ENCODE measurements around the gene STAT5B.

The STAT5B gene

DNA sequence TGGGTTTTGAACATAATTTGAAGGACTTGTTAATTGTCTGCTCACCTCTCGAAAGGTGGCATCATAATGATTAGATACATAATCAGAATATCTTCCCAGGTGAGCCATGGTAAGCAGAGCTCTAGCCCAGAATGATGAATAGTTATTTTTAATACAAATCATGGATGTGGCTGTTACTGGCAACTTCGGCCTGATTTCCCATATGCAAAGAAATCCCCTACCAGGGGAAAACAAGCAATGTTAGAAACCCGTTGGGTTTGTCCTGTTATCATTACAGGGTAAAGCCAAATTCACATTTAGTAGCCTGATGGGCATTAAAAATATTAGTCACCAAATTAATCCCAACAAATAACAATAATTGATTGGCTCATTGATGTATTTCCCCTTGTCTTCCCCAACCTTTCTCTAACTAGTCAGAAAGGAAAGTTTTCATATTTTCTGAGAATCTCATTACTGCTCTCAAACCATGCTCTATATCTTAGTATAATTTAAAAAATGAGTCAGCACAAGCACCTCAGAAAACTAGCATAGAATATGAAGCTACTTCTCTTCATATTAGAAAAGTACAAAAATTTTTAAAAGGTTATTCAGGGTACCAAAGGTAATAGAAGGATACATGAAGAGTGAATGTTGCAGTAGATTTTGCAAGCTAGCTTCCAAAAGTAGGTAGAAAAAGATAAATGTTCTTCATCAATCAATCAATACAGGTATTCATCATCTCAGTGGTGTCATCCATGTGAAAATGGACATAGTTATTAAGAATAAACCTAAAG, 5.0 kb downstream of the STAT5B start:
- Histone ChIP-seq H3K27me3 (replicated peaks; ENCODE audit: insufficient read depth, low read length) (no peaks in the 10 kb centered on the region), H3K4me2 (ENCODE audit: low read depth, low read length) (no peak overlapping the region), H4K20me1 (ENCODE audit: insufficient read depth, low read length) (no peaks in the 10 kb centered on the region), H2AFZ (ENCODE audit: low read length) (no peak overlapping the region), H3K79me2 (ENCODE audit: low read length) (peaks cover 30% of the 10 kb centered on the region), H3K4me1 (ENCODE audit: low read length) (no peaks in the 10 kb centered on the region), H3K9me2 (replicated peaks; ENCODE audit: insufficient read depth, low read length) (no peaks in the 10 kb centered on the region), H3K9me3 (replicated peaks; ENCODE audit: insufficient read depth, low read length) (no peaks in the 10 kb centered on the region), H3K36me3 (replicated peaks; ENCODE audit: insufficient read depth, low read length) (no peaks in the 10 kb centered on the region), H3K27ac (ENCODE audit: low read length) (no peak overlapping the region), H3F3A (ENCODE audit: insufficient read depth, low read length) (no peaks in the 10 kb centered on the region), H3K4me3 (ENCODE audit: low read length) (no peak overlapping the region), H3K9ac (ENCODE audit: low read length) (no peak overlapping the region)
- no peak for TF ChIP-seq EZH2 (optimal IDR thresholded peaks at IDR 0.05; ENCODE audit: low read depth, low read length)
- TF ChIP-seq, protein P1, sequence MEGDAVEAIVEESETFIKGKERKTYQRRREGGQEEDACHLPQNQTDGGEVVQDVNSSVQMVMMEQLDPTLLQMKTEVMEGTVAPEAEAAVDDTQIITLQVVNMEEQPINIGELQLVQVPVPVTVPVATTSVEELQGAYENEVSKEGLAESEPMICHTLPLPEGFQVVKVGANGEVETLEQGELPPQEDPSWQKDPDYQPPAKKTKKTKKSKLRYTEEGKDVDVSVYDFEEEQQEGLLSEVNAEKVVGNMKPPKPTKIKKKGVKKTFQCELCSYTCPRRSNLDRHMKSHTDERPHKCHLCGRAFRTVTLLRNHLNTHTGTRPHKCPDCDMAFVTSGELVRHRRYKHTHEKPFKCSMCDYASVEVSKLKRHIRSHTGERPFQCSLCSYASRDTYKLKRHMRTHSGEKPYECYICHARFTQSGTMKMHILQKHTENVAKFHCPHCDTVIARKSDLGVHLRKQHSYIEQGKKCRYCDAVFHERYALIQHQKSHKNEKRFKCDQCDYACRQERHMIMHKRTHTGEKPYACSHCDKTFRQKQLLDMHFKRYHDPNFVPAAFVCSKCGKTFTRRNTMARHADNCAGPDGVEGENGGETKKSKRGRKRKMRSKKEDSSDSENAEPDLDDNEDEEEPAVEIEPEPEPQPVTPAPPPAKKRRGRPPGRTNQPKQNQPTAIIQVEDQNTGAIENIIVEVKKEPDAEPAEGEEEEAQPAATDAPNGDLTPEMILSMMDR (IDR thresholded peaks at IDR 0.05; ENCODE audit: low read length) = no peak
- no peak for TF ChIP-seq EZH2phosphoT487 (IDR thresholded peaks at IDR 0.05; ENCODE audit: low read length)
- DNase-seq = no peak

DNA sequence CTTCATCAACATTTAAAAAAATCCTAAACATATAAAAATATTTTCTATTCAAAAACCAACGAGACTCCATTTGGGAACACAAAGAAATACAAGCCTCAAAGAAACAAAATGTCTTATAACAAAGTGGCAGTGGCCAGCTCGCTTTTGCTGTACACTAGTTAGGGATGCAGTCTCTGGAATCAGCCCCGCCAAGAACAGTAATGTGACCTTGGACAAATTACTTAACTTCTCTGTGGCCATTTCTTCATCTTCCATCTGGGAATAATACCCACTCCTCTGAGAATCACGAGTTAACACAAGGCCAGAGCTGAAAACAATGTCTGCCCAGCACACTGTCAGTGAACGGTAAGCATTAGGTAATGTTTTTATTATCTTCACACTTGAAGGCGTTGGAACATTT, 5.6 kb downstream of the STAT5B start:
- Histone ChIP-seq H3K9me3 (replicated peaks; ENCODE audit: insufficient read depth, low read length) (no peaks in the 10 kb centered on the region), H3K4me2 (ENCODE audit: low read depth, low read length) (no peak overlapping the region), H3K27ac (ENCODE audit: low read length) (no peak overlapping the region), H4K20me1 (ENCODE audit: insufficient read depth, low read length) (no peaks in the 10 kb centered on the region), H3K4me3 (ENCODE audit: low read length) (no peak overlapping the region), H3F3A (ENCODE audit: insufficient read depth, low read length) (no peaks in the 10 kb centered on the region), H3K9me2 (replicated peaks; ENCODE audit: insufficient read depth, low read length) (no peaks in the 10 kb centered on the region), H3K79me2 (ENCODE audit: low read length) (peaks cover 28% of the 10 kb centered on the region), H3K36me3 (replicated peaks; ENCODE audit: insufficient read depth, low read length) (no peaks in the 10 kb centered on the region), H3K27me3 (replicated peaks; ENCODE audit: insufficient read depth, low read length) (no peaks in the 10 kb centered on the region), H2AFZ (ENCODE audit: low read length) (no peak overlapping the region), H3K4me1 (ENCODE audit: low read length) (no peaks in the 10 kb centered on the region), H3K9ac (ENCODE audit: low read length) (no peak overlapping the region)
- DNase-seq = no peak
- TF ChIP-seq, protein P1 (IDR thresholded peaks at IDR 0.05; ENCODE audit: low read length) = no peak
- TF ChIP-seq EZH2 (optimal IDR thresholded peaks at IDR 0.05; ENCODE audit: low read depth, low read length) (no peak), EZH2phosphoT487 (IDR thresholded peaks at IDR 0.05; ENCODE audit: low read length) (no peak)

DNA sequence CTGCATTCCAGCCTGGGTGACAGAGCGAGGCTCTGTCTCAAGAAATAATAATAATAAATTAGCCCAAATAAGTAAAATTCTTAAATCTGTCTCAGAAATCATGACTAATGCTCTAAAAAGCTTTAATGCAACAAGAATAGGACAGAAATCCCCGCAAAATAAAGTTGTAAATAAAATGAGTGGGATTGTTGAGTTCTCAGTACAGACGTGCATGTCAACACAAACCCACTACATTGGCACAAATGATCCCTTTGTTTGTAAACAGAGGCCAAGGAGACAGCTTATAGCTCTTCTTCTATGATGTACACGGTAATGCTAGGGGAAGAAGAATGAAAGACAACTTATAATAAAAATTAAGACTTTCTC, 6.0 kb downstream of the STAT5B start:
- H3K4me1 ChIP-seq (ENCODE audit: low read length) = no peaks in the 10 kb centered on the region
- H3K9me2 ChIP-seq (replicated peaks; ENCODE audit: insufficient read depth, low read length) = no peaks in the 10 kb centered on the region
- H2AFZ ChIP-seq (ENCODE audit: low read length) = no peak overlapping the region
- H3K27me3 ChIP-seq (replicated peaks; ENCODE audit: insufficient read depth, low read length) = no peaks in the 10 kb centered on the region
- peaks cover 23% of the 10 kb centered on the region for H3K79me2 ChIP-seq (ENCODE audit: low read length)
- no peak overlapping the region for H3K9ac ChIP-seq (ENCODE audit: low read length)
- no peaks in the 10 kb centered on the region for H4K20me1 ChIP-seq (ENCODE audit: insufficient read depth, low read length)
- H3K4me3 ChIP-seq (ENCODE audit: low read length) = no peak overlapping the region
- H3K36me3 ChIP-seq (replicated peaks; ENCODE audit: insufficient read depth, low read length) = no peaks in the 10 kb centered on the region
- TF ChIP-seq EZH2 (optimal IDR thresholded peaks at IDR 0.05; ENCODE audit: low read depth, low read length) = no peak
- TF ChIP-seq, protein P1 (IDR thresholded peaks at IDR 0.05; ENCODE audit: low read length) = no peak
- no peak for TF ChIP-seq EZH2phosphoT487 (IDR thresholded peaks at IDR 0.05; ENCODE audit: low read length)
- H3K9me3 ChIP-seq (replicated peaks; ENCODE audit: insufficient read depth, low read length) = no peaks in the 10 kb centered on the region
- H3K4me2 ChIP-seq (ENCODE audit: low read depth, low read length) = no peak overlapping the region
- no peaks in the 10 kb centered on the region for H3F3A ChIP-seq (ENCODE audit: insufficient read depth, low read length)
- no peak overlapping the region for H3K27ac ChIP-seq (ENCODE audit: low read length)
- DNase-seq = no peak

Data from MM.1S (cell line).